Measurements from ENCODE around the gene KCNH5.

DNA sequence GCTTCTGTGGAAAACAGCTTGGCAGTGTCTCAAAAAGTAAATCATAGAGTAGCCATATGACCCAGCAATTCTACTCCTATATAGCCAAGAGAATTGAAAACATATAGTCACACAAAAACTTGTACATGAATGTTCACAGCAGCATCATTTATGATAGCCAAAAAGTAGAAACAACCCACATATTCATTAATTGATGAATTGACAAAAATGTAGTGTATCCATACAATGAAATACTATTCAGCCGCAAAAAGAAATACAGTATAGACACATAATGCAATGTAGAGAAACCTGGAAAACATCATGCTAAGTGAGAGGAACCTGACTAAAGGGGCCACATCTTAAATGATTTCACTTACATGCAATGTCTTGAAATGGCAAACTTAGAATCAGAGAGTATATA lies 326.6 kb downstream of the KCNH5 start:
- TF ChIP-seq, protein P1, sequence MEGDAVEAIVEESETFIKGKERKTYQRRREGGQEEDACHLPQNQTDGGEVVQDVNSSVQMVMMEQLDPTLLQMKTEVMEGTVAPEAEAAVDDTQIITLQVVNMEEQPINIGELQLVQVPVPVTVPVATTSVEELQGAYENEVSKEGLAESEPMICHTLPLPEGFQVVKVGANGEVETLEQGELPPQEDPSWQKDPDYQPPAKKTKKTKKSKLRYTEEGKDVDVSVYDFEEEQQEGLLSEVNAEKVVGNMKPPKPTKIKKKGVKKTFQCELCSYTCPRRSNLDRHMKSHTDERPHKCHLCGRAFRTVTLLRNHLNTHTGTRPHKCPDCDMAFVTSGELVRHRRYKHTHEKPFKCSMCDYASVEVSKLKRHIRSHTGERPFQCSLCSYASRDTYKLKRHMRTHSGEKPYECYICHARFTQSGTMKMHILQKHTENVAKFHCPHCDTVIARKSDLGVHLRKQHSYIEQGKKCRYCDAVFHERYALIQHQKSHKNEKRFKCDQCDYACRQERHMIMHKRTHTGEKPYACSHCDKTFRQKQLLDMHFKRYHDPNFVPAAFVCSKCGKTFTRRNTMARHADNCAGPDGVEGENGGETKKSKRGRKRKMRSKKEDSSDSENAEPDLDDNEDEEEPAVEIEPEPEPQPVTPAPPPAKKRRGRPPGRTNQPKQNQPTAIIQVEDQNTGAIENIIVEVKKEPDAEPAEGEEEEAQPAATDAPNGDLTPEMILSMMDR (conservative IDR thresholded peaks at IDR 0.05) = no peak
- TF ChIP-seq ZFX (IDR thresholded peaks at IDR 0.05) = no peak

Data from C4-2B (cell line).